Activated B cell treated with CpG ODN at 0.5 μM for 24 hours (primary cell): Measurements from ENCODE around the gene LYZL1. TPM values are rescaled to one million over a fixed set of nuclear protein-coding genes. Genes with fewer than 3 reads are reported as not detected.
"Not testable (repeated sequence)": the region's sequence is repeated elsewhere in the genome, so short reads cannot be mapped to it uniquely, and the experiment has no call there.

ENCODE experiments used
- ATAC-seq: fragments of 200-7000 bp; cut with Tn5 transposase; one replicate; pipeline ENCODE4 v1.10.0; 2021; ENCODE audit warnings: low read depth, mild to moderate bottlenecking, moderate library complexity
- CTCF ChIA-PET: fragments of 350-600 bp; sonication (Branson Sonifier 250); formaldehyde crosslinking; loops from one replicate; lab custom pipeline; 2021; ENCODE audit warnings: antibody characterized with exemption; lab: Charles Lee
- POLR2A ChIA-PET: fragments of 350-600 bp; sonication (Branson Sonifier 250); formaldehyde crosslinking; loops from one replicate; lab custom pipeline; 2021; ENCODE audit warnings: antibody characterized with exemption; lab: Charles Lee
- DNase-seq: peaks from one replicate; pipeline ENCODE4 v3.0.0; 2022
- H3K27ac Mint-ChIP-seq: one replicate; pipeline ENCODE4 v1.8.0; 2020; ENCODE audit warnings: mixed read lengths
- H3K27me3 Mint-ChIP-seq: one replicate; pipeline ENCODE4 v1.8.0; 2021; ENCODE audit warnings: mixed read lengths
- H3K36me3 Mint-ChIP-seq: one replicate; pipeline ENCODE4 v1.8.0; 2021; ENCODE audit warnings: low read depth, mixed read lengths
- H3K4me1 Mint-ChIP-seq: one replicate; pipeline ENCODE4 v1.8.0; 2021; ENCODE audit warnings: mixed read lengths
- H3K4me3 Mint-ChIP-seq: one replicate; pipeline ENCODE4 v1.8.0; 2020; ENCODE audit warnings: mild to moderate bottlenecking, mixed read lengths
- H3K9me3 Mint-ChIP-seq: one replicate; pipeline ENCODE4 v1.8.0; 2020; ENCODE audit warnings: mixed read lengths
- CTCF ChIP-seq: fragments of 200-600 bp; IDR thresholded peaks from one replicate; pipeline ENCODE4 v1.8.0; 2022; ENCODE audit warnings: antibody characterized with exemption, mild to moderate bottlenecking
- intact Hi-C: fragments of 100-400 bp; cut with micrococcal nuclease; formaldehyde crosslinking; loops from one replicate; pipeline ENCODE4 v1.15.1; 2024
- total RNA-seq: library from RNA; stranded (reverse); gene quantifications from 2 replicates; pipeline ENCODE4 v1.2.3, GENCODE V29; 2022

LYZL1 gene
- total RNA-seq = not detected in 2 replicates

- ATAC-seq = not testable (repeated sequence)
Observed at GRCh38 chr10:29288906-29289305, at the start of gene LYZL1. LYZL1 (plus strand) TSS chr10:29289070; CDS start chr10:29291868, 2,798 bp downstream.

GRCh38 chr10:29239569-29240472 is 49.0 kb upstream of the LYZL1 start:
- peaks cover 4% of the 10 kb centered on the region for H3K27me3 Mint-ChIP-seq
- H3K36me3 Mint-ChIP-seq = no peaks in the 10 kb centered on the region
- ChIA-PET CTCF (no interaction called here), POLR2A (no interaction called here)
- no peaks in the 10 kb centered on the region for H3K4me1 Mint-ChIP-seq
- no peak for ATAC-seq
- no peak overlapping the region for H3K4me3 Mint-ChIP-seq
- DNase-seq = no peak
- H3K9me3 Mint-ChIP-seq = no peaks in the 10 kb centered on the region
- H3K27ac Mint-ChIP-seq = no peak overlapping the region
- intact Hi-C loops = no loop called here
- no peak for TF ChIP-seq CTCF

More at GRCh38 chr10:29288906-29289305, at the start of gene LYZL1:
- H3K27ac Mint-ChIP-seq, DNase-seq, intact Hi-C loops, H3K9me3 Mint-ChIP-seq, CTCF ChIA-PET, H3K4me3 Mint-ChIP-seq, POLR2A ChIA-PET, H3K4me1 Mint-ChIP-seq, H3K36me3 Mint-ChIP-seq, H3K27me3 Mint-ChIP-seq: not testable (repeated sequence)

- ChIA-PET POLR2A (no interaction called here), CTCF (no interaction called here)
- ATAC-seq = no peak
- peaks cover 5% of the 10 kb centered on the region for H3K27me3 Mint-ChIP-seq
- no peaks in the 10 kb centered on the region for H3K36me3 Mint-ChIP-seq
- no peak overlapping the region for H3K4me3 Mint-ChIP-seq
- no peak for DNase-seq
- H3K27ac Mint-ChIP-seq = no peak overlapping the region
- no peaks in the 10 kb centered on the region for H3K4me1 Mint-ChIP-seq
- H3K9me3 Mint-ChIP-seq = no peaks in the 10 kb centered on the region
- TF ChIP-seq CTCF = no peak
- intact Hi-C loops = no loop called here
Observed at GRCh38 chr10:29240986-29241660, 47.7 kb upstream of the LYZL1 start.

GRCh38 chr10:29241925-29242324 is 46.9 kb upstream of the LYZL1 start:
- peaks cover 5% of the 10 kb centered on the region for H3K27me3 Mint-ChIP-seq
- ChIA-PET POLR2A (no interaction called here), CTCF (no interaction called here)
- no peaks in the 10 kb centered on the region for H3K4me1 Mint-ChIP-seq
- no peaks in the 10 kb centered on the region for H3K9me3 Mint-ChIP-seq
- no peak for ATAC-seq
- H3K36me3 Mint-ChIP-seq = no peaks in the 10 kb centered on the region
- no peak for TF ChIP-seq CTCF
- intact Hi-C loops = no loop called here
- no peak overlapping the region for H3K4me3 Mint-ChIP-seq
- no peak overlapping the region for H3K27ac Mint-ChIP-seq
- DNase-seq = no peak

GRCh38 chr10:29243066-29243465 is 45.8 kb upstream of the LYZL1 start:
- Mint-ChIP-seq H3K4me3 (no peak overlapping the region), H3K27me3 (peaks cover 5% of the 10 kb centered on the region), H3K9me3 (no peaks in the 10 kb centered on the region), H3K4me1 (no peaks in the 10 kb centered on the region), H3K36me3 (no peaks in the 10 kb centered on the region), H3K27ac (no peak overlapping the region)
- ChIA-PET POLR2A (no interaction called here), CTCF (no interaction called here)
- DNase-seq (no peak), ATAC-seq (no peak)
- intact Hi-C loops = no loop called here
- TF ChIP-seq CTCF = no peak
